Measurements from ENCODE around the gene TXNDC8. TPM values are rescaled to one million over a fixed set of nuclear protein-coding genes. Genes with fewer than 3 reads are reported as not detected.
A peak's percentile ranks its signal among the peaks of the same experiment; 100 is the strongest.

TXNDC8 gene
- polyA plus RNA-seq, 1 donor from 2014 or later, result not detected

DNA sequence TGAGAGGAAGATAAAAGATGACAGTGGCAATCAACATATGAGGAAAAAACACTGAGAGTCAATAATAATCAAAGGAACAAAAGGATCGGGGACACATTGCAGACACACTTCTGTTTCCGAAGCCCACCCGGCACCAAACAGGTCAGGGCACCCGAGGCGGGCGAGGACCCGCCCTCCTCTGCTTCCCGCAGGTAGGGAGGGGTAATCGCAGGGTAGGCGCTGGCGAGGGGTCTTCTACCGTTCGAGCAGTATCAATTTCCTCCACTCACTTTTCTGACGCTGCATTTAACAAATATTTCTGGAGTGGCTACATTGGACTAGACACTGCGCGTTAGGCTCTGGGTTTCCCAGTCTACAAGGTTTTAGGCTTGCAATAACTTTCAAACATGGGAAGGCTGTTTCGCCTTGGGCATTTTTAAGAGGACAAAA is 82.6 kb downstream of the TXNDC8 start:
- peak overlapping the region; percentile 96 for H3K4me3 ChIP-seq (ENCODE audit: low read length)
- H3K9ac ChIP-seq (ENCODE audit: low read length), result peak overlapping the region; percentile 83
- no peaks in the 10 kb centered on the region for H4K20me1 ChIP-seq (ENCODE audit: insufficient read depth)
- H3F3A ChIP-seq (ENCODE audit: insufficient read depth, low read length, poor library complexity, severe bottlenecking), result no peaks in the 10 kb centered on the region
- H3K9me3 ChIP-seq (ENCODE audit: low read length), result no peaks in the 10 kb centered on the region
- peaks cover 2% of the 10 kb centered on the region for H3K27me3 ChIP-seq (ENCODE audit: insufficient read depth, low read depth, low read length)
- TF ChIP-seq MXI1 (conservative IDR thresholded peaks at IDR 0.05; ENCODE audit: poor library complexity, severe bottlenecking), result no peak
- TF ChIP-seq, protein P1, sequence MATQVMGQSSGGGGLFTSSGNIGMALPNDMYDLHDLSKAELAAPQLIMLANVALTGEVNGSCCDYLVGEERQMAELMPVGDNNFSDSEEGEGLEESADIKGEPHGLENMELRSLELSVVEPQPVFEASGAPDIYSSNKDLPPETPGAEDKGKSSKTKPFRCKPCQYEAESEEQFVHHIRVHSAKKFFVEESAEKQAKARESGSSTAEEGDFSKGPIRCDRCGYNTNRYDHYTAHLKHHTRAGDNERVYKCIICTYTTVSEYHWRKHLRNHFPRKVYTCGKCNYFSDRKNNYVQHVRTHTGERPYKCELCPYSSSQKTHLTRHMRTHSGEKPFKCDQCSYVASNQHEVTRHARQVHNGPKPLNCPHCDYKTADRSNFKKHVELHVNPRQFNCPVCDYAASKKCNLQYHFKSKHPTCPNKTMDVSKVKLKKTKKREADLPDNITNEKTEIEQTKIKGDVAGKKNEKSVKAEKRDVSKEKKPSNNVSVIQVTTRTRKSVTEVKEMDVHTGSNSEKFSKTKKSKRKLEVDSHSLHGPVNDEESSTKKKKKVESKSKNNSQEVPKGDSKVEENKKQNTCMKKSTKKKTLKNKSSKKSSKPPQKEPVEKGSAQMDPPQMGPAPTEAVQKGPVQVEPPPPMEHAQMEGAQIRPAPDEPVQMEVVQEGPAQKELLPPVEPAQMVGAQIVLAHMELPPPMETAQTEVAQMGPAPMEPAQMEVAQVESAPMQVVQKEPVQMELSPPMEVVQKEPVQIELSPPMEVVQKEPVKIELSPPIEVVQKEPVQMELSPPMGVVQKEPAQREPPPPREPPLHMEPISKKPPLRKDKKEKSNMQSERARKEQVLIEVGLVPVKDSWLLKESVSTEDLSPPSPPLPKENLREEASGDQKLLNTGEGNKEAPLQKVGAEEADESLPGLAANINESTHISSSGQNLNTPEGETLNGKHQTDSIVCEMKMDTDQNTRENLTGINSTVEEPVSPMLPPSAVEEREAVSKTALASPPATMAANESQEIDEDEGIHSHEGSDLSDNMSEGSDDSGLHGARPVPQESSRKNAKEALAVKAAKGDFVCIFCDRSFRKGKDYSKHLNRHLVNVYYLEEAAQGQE (IDR thresholded peaks at IDR 0.05; ENCODE audit: borderline replicate concordance), result no peak
- no peak for TF ChIP-seq SMC3 (conservative IDR thresholded peaks at IDR 0.05; ENCODE audit: poor library complexity)
- peaks cover 32% of the 10 kb centered on the region for H3K79me2 ChIP-seq (replicated peaks; ENCODE audit: insufficient read depth, low read length)
- peak overlapping the region; percentile 16 for H2AFZ ChIP-seq (ENCODE audit: low read depth, low read length)
- H3K9me2 ChIP-seq (ENCODE audit: insufficient read depth, low read length), result no peaks in the 10 kb centered on the region
- H3K4me2 ChIP-seq (ENCODE audit: low read length), result peak overlapping the region; percentile 89
- no peaks in the 10 kb centered on the region for H3K36me3 ChIP-seq (ENCODE audit: insufficient read depth, low read length)
- no peak overlapping the region for H3K27ac ChIP-seq (ENCODE audit: low read length)

DNA sequence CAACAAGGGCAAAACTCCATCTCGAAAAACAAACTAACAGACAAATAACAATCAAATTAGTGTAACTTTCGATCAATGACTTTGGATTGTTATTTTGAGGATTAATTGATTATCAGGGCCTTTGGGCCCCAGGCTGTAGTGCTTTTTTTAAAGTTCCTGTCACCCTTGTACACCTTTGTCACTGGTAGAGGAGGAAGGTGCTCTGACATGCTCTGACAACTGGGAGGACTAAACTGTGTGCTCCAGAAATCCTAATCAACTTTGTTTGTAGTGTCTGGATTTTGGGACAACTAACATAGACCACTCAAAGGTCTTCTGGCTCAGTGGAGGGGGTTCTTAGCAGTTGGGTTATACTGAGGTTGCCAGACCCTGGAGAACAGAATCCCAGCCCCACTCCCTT is 83.2 kb downstream of the TXNDC8 start:
- no peak for TF ChIP-seq RAD21 (conservative IDR thresholded peaks at IDR 0.05)
- TF ChIP-seq, protein P2, sequence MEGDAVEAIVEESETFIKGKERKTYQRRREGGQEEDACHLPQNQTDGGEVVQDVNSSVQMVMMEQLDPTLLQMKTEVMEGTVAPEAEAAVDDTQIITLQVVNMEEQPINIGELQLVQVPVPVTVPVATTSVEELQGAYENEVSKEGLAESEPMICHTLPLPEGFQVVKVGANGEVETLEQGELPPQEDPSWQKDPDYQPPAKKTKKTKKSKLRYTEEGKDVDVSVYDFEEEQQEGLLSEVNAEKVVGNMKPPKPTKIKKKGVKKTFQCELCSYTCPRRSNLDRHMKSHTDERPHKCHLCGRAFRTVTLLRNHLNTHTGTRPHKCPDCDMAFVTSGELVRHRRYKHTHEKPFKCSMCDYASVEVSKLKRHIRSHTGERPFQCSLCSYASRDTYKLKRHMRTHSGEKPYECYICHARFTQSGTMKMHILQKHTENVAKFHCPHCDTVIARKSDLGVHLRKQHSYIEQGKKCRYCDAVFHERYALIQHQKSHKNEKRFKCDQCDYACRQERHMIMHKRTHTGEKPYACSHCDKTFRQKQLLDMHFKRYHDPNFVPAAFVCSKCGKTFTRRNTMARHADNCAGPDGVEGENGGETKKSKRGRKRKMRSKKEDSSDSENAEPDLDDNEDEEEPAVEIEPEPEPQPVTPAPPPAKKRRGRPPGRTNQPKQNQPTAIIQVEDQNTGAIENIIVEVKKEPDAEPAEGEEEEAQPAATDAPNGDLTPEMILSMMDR (IDR thresholded peaks at IDR 0.05; ENCODE audit: poor library complexity, severe bottlenecking), result no peak
- TF ChIP-seq POLR2AphosphoS5 (IDR thresholded peaks at IDR 0.05), result no peak
- Histone ChIP-seq H3K27ac (ENCODE audit: low read length) (no peak overlapping the region), H3K79me2 (replicated peaks; ENCODE audit: insufficient read depth, low read length) (peaks cover 32% of the 10 kb centered on the region)

More for the DNA sequence above, 83.2 kb downstream of the TXNDC8 start:
- Histone ChIP-seq H3K27me3 (ENCODE audit: insufficient read depth, low read depth, low read length) (peaks cover 2% of the 10 kb centered on the region), H3K9me2 (ENCODE audit: insufficient read depth, low read length) (no peaks in the 10 kb centered on the region), H3F3A (ENCODE audit: insufficient read depth, low read length, poor library complexity, severe bottlenecking) (no peaks in the 10 kb centered on the region), H3K9me3 (ENCODE audit: low read length) (no peaks in the 10 kb centered on the region), H3K4me3 (ENCODE audit: low read length) (peak overlapping the region; percentile 96), H3K4me2 (ENCODE audit: low read length) (peak overlapping the region; percentile 89), H3K36me3 (ENCODE audit: insufficient read depth, low read length) (no peaks in the 10 kb centered on the region), H4K20me1 (ENCODE audit: insufficient read depth) (no peaks in the 10 kb centered on the region), H2AFZ (ENCODE audit: low read depth, low read length) (peak overlapping the region; percentile 16), H3K9ac (ENCODE audit: low read length) (peak overlapping the region; percentile 83)

Small RNAs within 50 kb of the gene (small RNA-seq; reads per million reads assigned to genes)
- gene RNU6-1039P, result 0 reads per million in 3 experiments

Other genes with a start within 250 kb of the TXNDC8 start
- gene C9orf152, start 129.7 kb downstream of the TXNDC8 start, polyA plus RNA-seq, result not detected in 2 replicates
- gene TXN, start 81.4 kb downstream of the TXNDC8 start, polyA plus RNA-seq, result 279 and 304 TPM in 2 replicates
- gene SVEP1, start 241.9 kb upstream of the TXNDC8 start, polyA plus RNA-seq, result 0.10 and 0.42 TPM in 2 replicates

Measured in neural cell (in vitro differentiated cells).